ENCODE data around the gene TBX19. TPM values are rescaled to one million over a fixed set of nuclear protein-coding genes. Genes with fewer than 3 reads are reported as not detected.

Gene TBX19
- total RNA-seq, 2 donors from 2014 or later = 8.4 to 9.9 TPM

DNA sequence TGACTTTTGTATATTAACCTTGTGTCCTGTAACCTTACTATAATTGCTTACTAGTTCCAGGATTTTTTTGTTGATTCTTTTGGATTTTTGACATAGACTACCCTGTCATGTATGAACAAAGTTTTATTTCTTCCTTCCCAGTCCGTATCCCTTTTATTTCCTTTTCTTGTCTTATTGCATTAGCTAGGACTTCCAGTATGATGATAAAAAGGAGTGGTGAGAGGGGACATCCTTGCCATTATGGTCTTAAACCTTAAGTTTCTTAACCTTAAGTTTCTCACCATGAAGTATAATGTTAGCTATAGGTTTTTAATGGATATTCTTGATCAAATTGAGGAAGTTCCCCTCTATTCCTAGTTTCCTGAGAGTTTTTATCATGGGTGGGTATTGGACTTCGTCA is 24.5 kb upstream of the TBX19 start:
- ATAC-seq (ENCODE audit: insufficient number of reproducible peaks, low FRiP score, low read depth) (no peak), DNase-seq (ENCODE audit: low spot score) (no peak)
- Histone ChIP-seq H3K36me3 (peaks cover 3% of the 10 kb centered on the region), H3K9me3 (peaks cover 13% of the 10 kb centered on the region), H3K27ac (no peak overlapping the region), H3K4me1 (ENCODE audit: control insufficient read depth in 1 of 2, low read depth in 2 of 2) (peaks cover 11 to 40% of the 10 kb centered on the region in 2 donors), H3K27me3 (replicated peaks; ENCODE audit: insufficient read depth) (no peaks in the 10 kb centered on the region), H3K4me3 (no peak overlapping the region)
- TF ChIP-seq, protein P1, sequence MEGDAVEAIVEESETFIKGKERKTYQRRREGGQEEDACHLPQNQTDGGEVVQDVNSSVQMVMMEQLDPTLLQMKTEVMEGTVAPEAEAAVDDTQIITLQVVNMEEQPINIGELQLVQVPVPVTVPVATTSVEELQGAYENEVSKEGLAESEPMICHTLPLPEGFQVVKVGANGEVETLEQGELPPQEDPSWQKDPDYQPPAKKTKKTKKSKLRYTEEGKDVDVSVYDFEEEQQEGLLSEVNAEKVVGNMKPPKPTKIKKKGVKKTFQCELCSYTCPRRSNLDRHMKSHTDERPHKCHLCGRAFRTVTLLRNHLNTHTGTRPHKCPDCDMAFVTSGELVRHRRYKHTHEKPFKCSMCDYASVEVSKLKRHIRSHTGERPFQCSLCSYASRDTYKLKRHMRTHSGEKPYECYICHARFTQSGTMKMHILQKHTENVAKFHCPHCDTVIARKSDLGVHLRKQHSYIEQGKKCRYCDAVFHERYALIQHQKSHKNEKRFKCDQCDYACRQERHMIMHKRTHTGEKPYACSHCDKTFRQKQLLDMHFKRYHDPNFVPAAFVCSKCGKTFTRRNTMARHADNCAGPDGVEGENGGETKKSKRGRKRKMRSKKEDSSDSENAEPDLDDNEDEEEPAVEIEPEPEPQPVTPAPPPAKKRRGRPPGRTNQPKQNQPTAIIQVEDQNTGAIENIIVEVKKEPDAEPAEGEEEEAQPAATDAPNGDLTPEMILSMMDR (IDR thresholded peaks at IDR 0.05) = no peak

DNA sequence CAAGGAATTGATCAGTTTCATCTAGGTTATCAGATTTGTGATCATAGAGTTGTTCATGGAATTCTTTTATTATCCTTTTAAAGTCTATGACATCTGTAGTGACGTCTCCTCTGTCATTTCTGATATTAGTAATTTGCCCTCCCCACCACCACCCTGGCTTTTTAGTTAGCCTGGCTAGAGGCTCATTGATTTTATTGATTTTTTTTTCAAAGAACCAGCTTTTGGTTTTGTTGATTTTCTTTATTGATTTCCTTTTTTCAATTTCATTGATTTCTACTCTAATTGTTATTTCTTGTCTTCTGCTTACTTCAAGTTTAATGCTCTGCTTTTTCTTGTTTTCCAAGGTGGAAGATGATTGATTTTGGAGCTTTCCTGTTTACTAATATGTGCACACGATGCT is 23.3 kb upstream of the TBX19 start:
- H3K4me1 ChIP-seq (ENCODE audit: control insufficient read depth in 1 of 2, low read depth in 2 of 2) = peaks cover 13 to 40% of the 10 kb centered on the region in 2 donors
- H3K27ac ChIP-seq = no peak overlapping the region
- H3K36me3 ChIP-seq = peaks cover 3% of the 10 kb centered on the region
- no peak for ATAC-seq (ENCODE audit: insufficient number of reproducible peaks, low FRiP score, low read depth)
- H3K4me3 ChIP-seq = no peak overlapping the region
- no peaks in the 10 kb centered on the region for H3K27me3 ChIP-seq (replicated peaks; ENCODE audit: insufficient read depth)
- TF ChIP-seq, protein P1 (IDR thresholded peaks at IDR 0.05) = no peak
- DNase-seq (ENCODE audit: low spot score) = no peak
- H3K9me3 ChIP-seq = peaks cover 13% of the 10 kb centered on the region

DNA sequence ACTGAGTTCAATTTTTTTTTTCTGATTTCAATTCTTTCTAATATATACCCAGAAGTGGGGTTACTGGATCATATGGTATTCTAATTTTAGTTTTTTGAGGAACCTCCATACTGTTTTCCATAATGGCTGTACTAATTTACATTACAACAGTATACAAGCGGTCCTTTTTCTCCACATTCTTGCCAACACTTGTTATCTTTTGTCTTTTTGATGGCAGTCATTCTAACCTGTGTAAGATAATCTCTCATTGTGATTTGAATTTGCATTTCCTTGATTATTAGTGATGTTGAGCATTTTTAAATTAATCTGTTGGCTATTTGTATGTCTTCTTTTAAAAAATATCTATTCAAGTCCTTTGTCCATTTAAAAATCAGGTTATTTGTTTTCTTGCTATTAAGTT is 21.1 kb upstream of the TBX19 start:
- TF ChIP-seq, protein P1 (IDR thresholded peaks at IDR 0.05) = no peak
- H3K4me1 ChIP-seq (ENCODE audit: control insufficient read depth in 1 of 2, low read depth in 2 of 2) = peaks cover 7 to 48% of the 10 kb centered on the region in 2 donors

DNA sequence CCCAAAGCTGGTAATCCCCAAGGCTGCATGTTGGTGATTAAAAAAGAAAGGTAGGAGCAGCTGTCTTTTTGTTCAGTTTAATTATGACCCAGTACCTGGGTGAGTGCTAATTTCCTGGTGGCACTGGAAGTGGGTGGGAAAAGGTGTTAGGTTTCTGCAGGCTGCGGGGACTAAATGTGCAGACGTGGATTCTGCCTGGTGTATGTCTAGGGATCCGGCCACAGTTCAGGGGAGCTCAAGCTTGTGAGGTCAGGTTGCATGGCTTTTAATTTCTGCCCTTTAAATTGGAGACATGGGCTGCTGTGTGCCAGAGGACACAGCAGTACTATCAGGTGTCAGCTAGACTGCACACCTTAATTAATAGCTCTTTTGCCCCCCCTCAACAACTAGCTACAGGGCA is 20.3 kb upstream of the TBX19 start:
- H3K4me3 ChIP-seq = no peak overlapping the region
- no peaks in the 10 kb centered on the region for H3K36me3 ChIP-seq
- peak overlapping the region; percentile 4 to 60 for H3K27ac ChIP-seq
- ATAC-seq (ENCODE audit: insufficient number of reproducible peaks, low FRiP score, low read depth) = no peak
- H3K27me3 ChIP-seq (replicated peaks; ENCODE audit: insufficient read depth) = no peaks in the 10 kb centered on the region
- TF ChIP-seq, protein P1 (IDR thresholded peaks at IDR 0.05) = no peak
- H3K4me1 ChIP-seq (ENCODE audit: control insufficient read depth in 1 of 2, low read depth in 2 of 2) = peaks cover 7 to 48% of the 10 kb centered on the region in 2 donors
- peaks cover 13% of the 10 kb centered on the region for H3K9me3 ChIP-seq
- DNase-seq (ENCODE audit: low spot score) = no peak

More for the DNA sequence above, 21.1 kb upstream of the TBX19 start:
- H3K36me3 ChIP-seq = peaks cover 3% of the 10 kb centered on the region
- DNase-seq (ENCODE audit: low spot score) = no peak
- no peak overlapping the region for H3K4me3 ChIP-seq
- H3K27me3 ChIP-seq (replicated peaks; ENCODE audit: insufficient read depth) = no peaks in the 10 kb centered on the region
- ATAC-seq (ENCODE audit: insufficient number of reproducible peaks, low FRiP score, low read depth) = no peak
- H3K9me3 ChIP-seq = peaks cover 13% of the 10 kb centered on the region
- no peak overlapping the region for H3K27ac ChIP-seq

DNA sequence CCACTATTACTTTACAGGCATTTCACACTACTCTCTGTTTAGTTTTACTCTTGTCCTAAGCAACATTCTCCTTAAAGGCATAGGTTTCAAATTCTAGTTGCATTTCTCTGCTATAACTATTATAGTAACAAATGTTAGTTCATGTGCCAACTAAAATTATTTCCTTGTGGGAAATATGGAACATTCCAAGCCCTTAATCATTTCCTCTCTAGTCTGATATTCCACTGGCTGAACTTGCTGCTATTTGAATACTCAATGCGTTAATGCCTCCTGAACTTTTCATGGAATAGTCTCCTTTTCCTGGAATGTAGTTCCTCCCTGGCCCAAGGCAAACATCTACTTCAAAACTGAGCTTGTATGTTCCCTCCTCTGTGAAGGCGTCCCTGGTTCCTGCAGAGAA is 19.3 kb upstream of the TBX19 start:
- TF ChIP-seq, protein P1 (IDR thresholded peaks at IDR 0.05) = no peak
- peak; percentile 38 for ATAC-seq (ENCODE audit: insufficient number of reproducible peaks, low FRiP score, low read depth)
- H3K27ac ChIP-seq = peak overlapping the region; percentile 4 to 60
- peak overlapping the region; percentile 35 for H3K4me3 ChIP-seq
- H3K27me3 ChIP-seq (replicated peaks; ENCODE audit: insufficient read depth) = no peaks in the 10 kb centered on the region
- H3K36me3 ChIP-seq = no peaks in the 10 kb centered on the region
- DNase-seq (ENCODE audit: low spot score) = no peak
- peaks cover 4% of the 10 kb centered on the region for H3K9me3 ChIP-seq
- peaks cover 7 to 48% of the 10 kb centered on the region in 2 donors for H3K4me1 ChIP-seq (ENCODE audit: control insufficient read depth in 1 of 2, low read depth in 2 of 2)
